Measurements from ENCODE around the gene TBC1D1. TPM values are rescaled to one million over a fixed set of nuclear protein-coding genes. Genes with fewer than 3 reads are reported as not detected.

TBC1D1 gene
- total RNA-seq, 1 donor from 2014 or later: 47.1 TPM

- no peak for FAIRE-seq
- no peaks in the 10 kb centered on the region for H3K36me3 ChIP-seq (ENCODE audit: control insufficient read depth, insufficient read depth, low read length)
- TF ChIP-seq CTCF (IDR thresholded peaks at IDR 0.05; ENCODE audit: insufficient read depth, low read length, severe bottlenecking): no peak
- no peak overlapping the region for H3K4me3 ChIP-seq (ENCODE audit: low read depth, low read length)
- no peak for DNase-seq (ENCODE audit: low read depth)
- no peaks in the 10 kb centered on the region for H3K27me3 ChIP-seq (ENCODE audit: control insufficient read depth, insufficient read depth, low read length)
These were observed 55.8 kb downstream of the TBC1D1 start for GRCh38 chr4:37946503-37947179.

GRCh38 chr4:37948542-37948941 lies 57.7 kb downstream of the TBC1D1 start:
- Histone ChIP-seq H3K27me3 (ENCODE audit: control insufficient read depth, insufficient read depth, low read length) (no peaks in the 10 kb centered on the region), H3K36me3 (ENCODE audit: control insufficient read depth, insufficient read depth, low read length) (no peaks in the 10 kb centered on the region), H3K4me3 (ENCODE audit: low read depth, low read length) (no peak overlapping the region)
- FAIRE-seq (no peak), DNase-seq (ENCODE audit: low read depth) (no peak)
- TF ChIP-seq CTCF (IDR thresholded peaks at IDR 0.05; ENCODE audit: insufficient read depth, low read length, severe bottlenecking): no peak

- no peak overlapping the region for H3K4me3 ChIP-seq (ENCODE audit: low read depth, low read length)
- DNase-seq (ENCODE audit: low read depth): no peak
- no peak for TF ChIP-seq CTCF (IDR thresholded peaks at IDR 0.05; ENCODE audit: insufficient read depth, low read length, severe bottlenecking)
- H3K36me3 ChIP-seq (ENCODE audit: control insufficient read depth, insufficient read depth, low read length): no peaks in the 10 kb centered on the region
- H3K27me3 ChIP-seq (ENCODE audit: control insufficient read depth, insufficient read depth, low read length): no peaks in the 10 kb centered on the region
- FAIRE-seq: no peak
These were observed 58.9 kb downstream of the TBC1D1 start for GRCh38 chr4:37949636-37950426.

GRCh38 chr4:37951461-37952352 lies 60.8 kb downstream of the TBC1D1 start:
- Histone ChIP-seq H3K4me3 (ENCODE audit: low read depth, low read length) (no peak overlapping the region), H3K36me3 (ENCODE audit: control insufficient read depth, insufficient read depth, low read length) (no peaks in the 10 kb centered on the region), H3K27me3 (ENCODE audit: control insufficient read depth, insufficient read depth, low read length) (no peaks in the 10 kb centered on the region)
- DNase-seq (ENCODE audit: low read depth) (no peak), FAIRE-seq (no peak)
- no peak for TF ChIP-seq CTCF (IDR thresholded peaks at IDR 0.05; ENCODE audit: insufficient read depth, low read length, severe bottlenecking)

- Histone ChIP-seq H3K4me3 (ENCODE audit: low read depth, low read length) (no peak overlapping the region), H3K36me3 (ENCODE audit: control insufficient read depth, insufficient read depth, low read length) (no peaks in the 10 kb centered on the region), H3K27me3 (ENCODE audit: control insufficient read depth, insufficient read depth, low read length) (no peaks in the 10 kb centered on the region)
- DNase-seq (ENCODE audit: low read depth) (no peak), FAIRE-seq (no peak)
- no peak for TF ChIP-seq CTCF (IDR thresholded peaks at IDR 0.05; ENCODE audit: insufficient read depth, low read length, severe bottlenecking)
These were observed 62.3 kb downstream of the TBC1D1 start for GRCh38 chr4:37953156-37953555.
